HCT116 (cell line): Measurements from ENCODE around the gene RHEX. TPM values are rescaled to one million over a fixed set of nuclear protein-coding genes. Genes with fewer than 3 reads are reported as not detected.

ENCODE experiments used
- ATAC-seq: fragments of 200-7000 bp; cut with Tn5 transposase; 2 replicates; pipeline ENCODE4 v1.9.1; 2020; ENCODE audit warnings: mild to moderate bottlenecking, moderate library complexity
- BruUV-seq: library from RNA; stranded (reverse); fragments of 400-500 nt; replicated peaks from 2 replicates; lab custom pipeline; 2021; lab: Mats Ljungman, UMichigan
- CTCF ChIA-PET: fragments of 300-600 bp; sonication (Branson Sonifier 250); formaldehyde crosslinking; loops from one replicate; lab custom pipeline; 2021; ENCODE audit warnings: antibody characterized with exemption; lab: Charles Lee
- POLR2A ChIA-PET: fragments of 300-600, 350-600 bp; sonication (Branson Sonifier 250); formaldehyde crosslinking; loops from one replicate; lab custom pipeline; 2021; ENCODE audit warnings: antibody characterized with exemption; lab: Charles Lee
- RAD21 ChIA-PET, 2 experiments: fragments of 300-600 bp; sonication (Branson Sonifier 250); formaldehyde crosslinking; loops; one replicate each; lab custom pipeline; 2023; ENCODE audit warnings: low total read pairs in 2 of 2; ENCODE audit not compliant: uncharacterized antibody in 2 of 2, unreplicated experiment in 2 of 2, low non-redundant PET in 1 of 2; lab: Charles Lee
- DNase-seq: peaks from one replicate; pipeline ENCODE4 v3.0.0-alpha.2; 2010; ENCODE audit warnings: low read depth, low spot score
- H2AFZ ChIP-seq: fragments of 200-600 bp; shearing (Covaris generic), sonication (generic); 2 replicates; pipeline ENCODE4 v1.6.1; 2017; ENCODE audit warnings: low read depth, mixed run types, mixed read lengths, antibody characterized with exemption, low read length; ENCODE audit not compliant: poor library complexity, severe bottlenecking
- H3K27ac ChIP-seq: 2 replicates; pipeline ENCODE4 v1.5.1; 2012; ENCODE audit warnings: low read depth, low read length
- H3K27me3 ChIP-seq: fragments of 200-600 bp; sonication (generic); 2 replicates; pipeline ENCODE4 v1.6.1; 2016; ENCODE audit warnings: mixed run types, low read length, mixed read lengths; ENCODE audit not compliant: insufficient read depth
- H3K36me3 ChIP-seq, 2 experiments: fragments of 200-500 bp in 1 of 2; fragments of 200-600 bp in 1 of 2; sonication (Bioruptor generic) in 1 of 2; sonication (generic) in 1 of 2; 2 replicates each; pipeline versions ENCODE4 v1.5.1 to v1.6.1; 2014 to 2016; ENCODE audit warnings: low read length in 2 of 2, inconsistent platforms in 1 of 2, mixed read lengths in 1 of 2, mixed run types in 1 of 2; ENCODE audit not compliant: insufficient read depth in 2 of 2, control insufficient read depth in 1 of 2
- H3K4me1 ChIP-seq, 2 experiments: fragments of 200-600 bp in 1 of 2; sonication (generic) in 1 of 2; 2 replicates each; pipeline versions ENCODE4 v1.5.1 to v1.6.1; 2012 to 2017; ENCODE audit warnings: low read length in 2 of 2, inconsistent platforms in 1 of 2, mild to moderate bottlenecking in 1 of 2, mixed read lengths in 1 of 2, mixed run types in 1 of 2, moderate library complexity in 1 of 2; ENCODE audit not compliant: insufficient read depth in 2 of 2, control insufficient read depth in 1 of 2
- H3K4me2 ChIP-seq: fragments of 200-600 bp; sonication (generic); 2 replicates; pipeline ENCODE4 v1.6.1; 2017; ENCODE audit warnings: mixed run types, low read length, mixed read lengths
- H3K4me3 ChIP-seq, 2 experiments: fragments of 200-600 bp in 1 of 2; sonication (generic) in 1 of 2; replicated peaks in 1 of 2; 2 replicates each; pipeline ENCODE4 v1.5.1; 2011 to 2016; ENCODE audit warnings: low read length in 2 of 2, control low read depth in 1 of 2, low read depth in 1 of 2, mild to moderate bottlenecking in 1 of 2, mixed read lengths in 1 of 2, mixed run types in 1 of 2
- H3K79me2 ChIP-seq: fragments of 200-600 bp; sonication (generic); 2 replicates; pipeline ENCODE4 v1.6.1; 2017; ENCODE audit warnings: mild to moderate bottlenecking, mixed run types, low read length, moderate library complexity, mixed read lengths; ENCODE audit not compliant: insufficient read depth
- H3K9ac ChIP-seq: fragments of 200-600 bp; sonication (generic); 2 replicates; pipeline ENCODE4 v1.6.1; 2016; ENCODE audit warnings: low read length, mixed read lengths
- H3K9me2 ChIP-seq: fragments of 200-600 bp; sonication (generic), shearing (Covaris generic); 2 replicates; pipeline ENCODE4 v1.6.1; 2017; ENCODE audit warnings: mixed run types, mild to moderate bottlenecking, moderate library complexity; ENCODE audit not compliant: insufficient read depth
- H3K9me3 ChIP-seq, 2 experiments: fragments of 200-500 bp in 1 of 2; fragments of 200-600 bp in 1 of 2; sonication (Bioruptor generic) in 1 of 2; sonication (generic) in 1 of 2; 2 replicates each; pipeline ENCODE4 v1.6.1; 2014 to 2017; ENCODE audit warnings: low read length in 2 of 2, mixed read lengths in 2 of 2, inconsistent platforms in 1 of 2, low read depth in 1 of 2, mild to moderate bottlenecking in 1 of 2, mixed run types in 1 of 2, moderate library complexity in 1 of 2; ENCODE audit not compliant: control insufficient read depth in 1 of 2, insufficient read depth in 1 of 2
- H4K20me1 ChIP-seq: fragments of 200-600 bp; sonication (generic), shearing (Covaris generic); 2 replicates; pipeline ENCODE4 v1.6.1; 2017; ENCODE audit warnings: mixed run types, mild to moderate bottlenecking, moderate library complexity; ENCODE audit not compliant: insufficient read depth
- FOSL1 ChIP-seq: IDR thresholded peaks from 2 replicates; pipeline ENCODE4 v1.6.1; 2012; ENCODE audit warnings: low read depth
- MAX ChIP-seq: IDR thresholded peaks from 2 replicates; pipeline ENCODE4 v1.6.1; 2012
- POLR2AphosphoS5 ChIP-seq: IDR thresholded peaks from 2 replicates; pipeline ENCODE4 v1.6.1; 2011; ENCODE audit warnings: mild to moderate bottlenecking, low read depth, low read length, moderate library complexity
- SP1 ChIP-seq: IDR thresholded peaks from 2 replicates; pipeline ENCODE4 v1.6.1; 2012; ENCODE audit warnings: low read depth
- YY1 ChIP-seq: IDR thresholded peaks from 2 replicates; pipeline ENCODE4 v1.6.1; 2011; ENCODE audit warnings: low read length, low read depth, moderate library complexity, mild to moderate bottlenecking; ENCODE audit not compliant: insufficient replicate concordance; ENCODE audit errors: extremely low read depth
- intact Hi-C: fragments of 100-400 bp; cut with micrococcal nuclease; formaldehyde crosslinking; loops from 2 replicates; pipeline ENCODE4 v1.10.0; 2022
- total RNA-seq: library from RNA; stranded (reverse); gene quantifications from one replicate; pipeline ENCODE4 v1.2.1, GENCODE V29; 2021; ENCODE audit not compliant: unreplicated experiment

Gene RHEX
- total RNA-seq, 1 experiment from 2014 or later: not detected

GRCh38 chr1:206006946-206007345 is 46.0 kb upstream of the RHEX start:
- ATAC-seq: no peak
- Histone ChIP-seq H3K36me3 (no peaks in the 10 kb centered on the region), H3K9me2 (no peaks in the 10 kb centered on the region), H3K9me3 (no peaks in the 10 kb centered on the region), H3K27me3 (no peaks in the 10 kb centered on the region), H3K4me3 (no peak overlapping the region), H3K27ac (no peak overlapping the region), H2AFZ (no peak overlapping the region), H4K20me1 (no peaks in the 10 kb centered on the region), H3K4me1 (peaks cover 19 to 30% of the 10 kb centered on the region in 2 experiments), H3K79me2 (no peaks in the 10 kb centered on the region), H3K9ac (no peak overlapping the region)
- BruUV-seq: no TSS peak
- CTCF ChIA-PET: no interaction called here
- intact Hi-C loops: no loop called here
- RAD21 ChIA-PET: no interaction called here
- no peak for DNase-seq
- TF ChIP-seq MAX: no peak
- no peak for TF ChIP-seq FOSL1
- no peak for TF ChIP-seq YY1
- TF ChIP-seq SP1: no peak
- TF ChIP-seq, all 23 proteins: peak for 0
- POLR2A ChIA-PET: no interaction called here
- H3K4me2 ChIP-seq: no peak overlapping the region

- no peak overlapping the region for H3K9ac ChIP-seq
Measured at GRCh38 chr1:206010060-206010459, 42.9 kb upstream of the RHEX start.

More at GRCh38 chr1:206010060-206010459, 42.9 kb upstream of the RHEX start:
- no peak for DNase-seq
- Histone ChIP-seq H3K36me3 (no peaks in the 10 kb centered on the region), H3K4me3 (no peak overlapping the region), H3K4me1 (peaks cover 0 to 2% of the 10 kb centered on the region in 2 experiments; a peak in 1 of 4 replicates), H3K27me3 (no peaks in the 10 kb centered on the region), H2AFZ (no peak overlapping the region), H4K20me1 (no peaks in the 10 kb centered on the region), H3K27ac (no peak overlapping the region), H3K4me2 (no peak overlapping the region), H3K79me2 (no peaks in the 10 kb centered on the region), H3K9me2 (no peaks in the 10 kb centered on the region), H3K9me3 (no peaks in the 10 kb centered on the region)
- ATAC-seq: no peak
- no TSS peak for BruUV-seq
- intact Hi-C loops: no loop called here
- TF ChIP-seq POLR2AphosphoS5: no peak
- POLR2A ChIA-PET: no interaction called here
- RAD21 ChIA-PET: no interaction called here
- CTCF ChIA-PET: no interaction called here
